Thyroid gland (tissue), 4 donors: ENCODE data around the gene GTF2H2C. TPM values are rescaled to one million over a fixed set of nuclear protein-coding genes. Genes with fewer than 3 reads are reported as not detected.
A peak's percentile ranks its signal among the peaks of the same experiment; 100 is the strongest.

Source experiments
- DNase-seq, 2 donors: peaks; one replicate each; pipeline ENCODE4 v3.0.0-alpha.2; 2019
- H3K27ac ChIP-seq, 3 donors: fragments of 200-600 bp; sonication (generic); 1 replicate in 2 of 3; 2 replicates in 1 of 3; pipeline ENCODE4 v1.5.1; 2016 to 2019; ENCODE audit warnings: mild to moderate bottlenecking in 1 of 3, moderate library complexity in 1 of 3
- H3K27me3 ChIP-seq: fragments of 200-600 bp; sonication (generic); one replicate; pipeline ENCODE4 v1.5.1; 2019
- H3K36me3 ChIP-seq, 2 donors: fragments of 200-600 bp; sonication (generic); one replicate each; pipeline ENCODE4 v1.5.1; 2016 to 2019
- H3K4me1 ChIP-seq, 2 donors: fragments of 200-600 bp; sonication (generic); one replicate each; pipeline ENCODE4 v1.5.1; 2017 to 2019
- H3K4me3 ChIP-seq, 3 donors: fragments of 200-600 bp; sonication (generic); replicated peaks in 1 of 3; 1 replicate in 2 of 3; 2 replicates in 1 of 3; pipeline ENCODE4 v1.5.1; 2016; ENCODE audit warnings: mild to moderate bottlenecking in 1 of 3
- H3K9me3 ChIP-seq: fragments of 200-600 bp; sonication (generic); one replicate; pipeline ENCODE4 v1.5.1; 2017
- CTCF ChIP-seq, 6 experiments: fragments of 200-600 bp in 3 of 6; fragments of 450-650 bp in 3 of 6; sonication (generic) in 3 of 6; IDR thresholded peaks; one replicate each; pipeline ENCODE4 v1.5.1; 2016 to 2019; ENCODE audit warnings: antibody characterized with exemption in 6 of 6, mild to moderate bottlenecking in 2 of 6, inconsistent platforms in 1 of 6, moderate library complexity in 1 of 6
- POLR2A ChIP-seq, 2 donors: fragments of 450-650 bp; IDR thresholded peaks; one replicate each; pipeline ENCODE4 v1.6.1; 2017; ENCODE audit warnings: antibody characterized with exemption in 2 of 2, mild to moderate bottlenecking in 2 of 2, moderate library complexity in 1 of 2
- WGBS, 2 donors: methylation state at CpG; one replicate each; pipeline ENCODE4 v1.1.5; 2017; 5-methylcytosine and 5-hydroxymethylcytosine counted together
- intact Hi-C: fragments of 100-400 bp; cut with DNase I; formaldehyde crosslinking; loops from one replicate; pipeline ENCODE4 v1.15.1; 2023
- total RNA-seq, 4 donors: library from RNA; depleted of rRNA; stranded (reverse); fragments of >200 nt; gene quantifications; one replicate each; pipeline ENCODE4 v1.2.3, GENCODE V29; 2016

Gene GTF2H2C
- total RNA-seq, 4 donors from 2014 or later = 39.0 to 65.4 (median 47.1) TPM

- DNase-seq = no peak
- intact Hi-C loops = no loop called here
- no peak for TF ChIP-seq POLR2A (IDR thresholded peaks at IDR 0.05)
- no peak for TF ChIP-seq CTCF (IDR thresholded peaks at IDR 0.05)
- H3K27ac ChIP-seq = peak overlapping the region; percentile 71 to 87 (median 78)
- no peaks in the 10 kb centered on the region for H3K27me3 ChIP-seq
- no peaks in the 10 kb centered on the region for H3K9me3 ChIP-seq
- H3K36me3 ChIP-seq = no peaks in the 10 kb centered on the region
- H3K4me3 ChIP-seq = no peak overlapping the region
- H3K4me1 ChIP-seq = peaks cover 43 to 48% of the 10 kb centered on the region in 2 donors
- WGBS, 2 donors = 55 to 65% methylated on average over 2 of the region's 2 CpGs
These were observed 40.7 kb upstream of the GTF2H2C start for GRCh38 chr5:69519285-69519684.

GRCh38 chr5:69522035-69522434 is 38.0 kb upstream of the GTF2H2C start:
- Histone ChIP-seq H3K4me1 (peaks cover 35 to 37% of the 10 kb centered on the region in 2 donors), H3K36me3 (no peaks in the 10 kb centered on the region), H3K27ac (no peak overlapping the region), H3K9me3 (no peaks in the 10 kb centered on the region), H3K27me3 (no peaks in the 10 kb centered on the region), H3K4me3 (no peak overlapping the region)
- TF ChIP-seq CTCF (IDR thresholded peaks at IDR 0.05) (no peak), POLR2A (IDR thresholded peaks at IDR 0.05) (no peak)
- WGBS, 2 donors = 82 to 83% methylated on average over 3 of the region's 3 CpGs
- intact Hi-C loops = no loop called here
- DNase-seq = no peak

- H3K4me3 ChIP-seq = no peak overlapping the region
- DNase-seq = no peak
- TF ChIP-seq CTCF (IDR thresholded peaks at IDR 0.05) (no peak), POLR2A (IDR thresholded peaks at IDR 0.05) (no peak)
- intact Hi-C loops = no loop called here
- peaks cover 27 to 39% of the 10 kb centered on the region in 2 donors for H3K4me1 ChIP-seq
- H3K36me3 ChIP-seq = no peaks in the 10 kb centered on the region
- no peaks in the 10 kb centered on the region for H3K9me3 ChIP-seq
- H3K27me3 ChIP-seq = no peaks in the 10 kb centered on the region
- H3K27ac ChIP-seq = no peak overlapping the region
- WGBS, 2 donors = 86 to 97% methylated on average over 2 of the region's 2 CpGs
These were observed 34.5 kb upstream of the GTF2H2C start for GRCh38 chr5:69525490-69525889.

- H3K9me3 ChIP-seq = no peaks in the 10 kb centered on the region
- no peak for TF ChIP-seq CTCF (IDR thresholded peaks at IDR 0.05)
- TF ChIP-seq POLR2A (IDR thresholded peaks at IDR 0.05) = no peak
- intact Hi-C loops = no loop called here
- no peaks in the 10 kb centered on the region for H3K27me3 ChIP-seq
- WGBS, 2 donors = 91 to 97% methylated on average over 9 of the region's 9 CpGs
- H3K36me3 ChIP-seq = no peaks in the 10 kb centered on the region
- H3K4me3 ChIP-seq = no peak overlapping the region
- peaks cover 34 to 46% of the 10 kb centered on the region in 2 donors for H3K4me1 ChIP-seq
- DNase-seq = no peak
- H3K27ac ChIP-seq = no peak overlapping the region
These were observed 33.3 kb upstream of the GTF2H2C start for GRCh38 chr5:69526660-69527059.

GRCh38 chr5:69527128-69527770 is 32.7 kb upstream of the GTF2H2C start:
- peak; percentile 24 to 37 for DNase-seq
- WGBS, 2 donors = 85 to 88% methylated on average over 7 of the region's 7 CpGs
- intact Hi-C loops = no loop called here
- Histone ChIP-seq H3K9me3 (no peaks in the 10 kb centered on the region), H3K27me3 (no peaks in the 10 kb centered on the region), H3K36me3 (no peaks in the 10 kb centered on the region), H3K4me3 (no peak overlapping the region), H3K27ac (peak overlapping the region; percentile 47 to 72 (median 63)), H3K4me1 (peaks cover 40 to 52% of the 10 kb centered on the region in 2 donors)
- TF ChIP-seq CTCF (IDR thresholded peaks at IDR 0.05) = no peak
- no peak for TF ChIP-seq POLR2A (IDR thresholded peaks at IDR 0.05)
